HEK293T (cell line): Measurements from ENCODE around the gene RNF34.

Source experiments
- BHLHE40 ChIP-seq: fragments of 450-650 bp; IDR thresholded peaks from 2 replicates; pipeline ENCODE4 v1.6.1; 2016; ENCODE audit warnings: mild to moderate bottlenecking, moderate library complexity, borderline replicate concordance
- ELF4 ChIP-seq: fragments of 450-650 bp; IDR thresholded peaks from 2 replicates; pipeline ENCODE4 v1.6.1; 2017; ENCODE audit warnings: antibody characterized with exemption
- FOXK2 ChIP-seq: fragments of 450-650 bp; IDR thresholded peaks from 2 replicates; pipeline ENCODE4 v1.6.1; 2016; ENCODE audit warnings: mild to moderate bottlenecking
- FOXM1 ChIP-seq: fragments of 450-650 bp; IDR thresholded peaks from 2 replicates; pipeline ENCODE4 v1.6.1; 2017; ENCODE audit warnings: mild to moderate bottlenecking, borderline replicate concordance
- HDGF ChIP-seq: fragments of 450-650 bp; IDR thresholded peaks from 2 replicates; pipeline ENCODE4 v1.6.1; 2017; ENCODE audit warnings: antibody characterized with exemption, borderline replicate concordance
- LEF1 ChIP-seq: fragments of 450-650 bp; IDR thresholded peaks from 2 replicates; pipeline ENCODE4 v1.6.1; 2017; ENCODE audit warnings: mild to moderate bottlenecking, borderline replicate concordance
- NFRKB ChIP-seq: fragments of 450-650 bp; IDR thresholded peaks from 2 replicates; pipeline ENCODE4 v1.6.1; 2016; ENCODE audit warnings: mild to moderate bottlenecking, moderate library complexity
- SP1 ChIP-seq: fragments of 450-650 bp; IDR thresholded peaks from 2 replicates; pipeline ENCODE4 v1.6.1; 2017
- SUZ12 ChIP-seq: fragments of 450-650 bp; IDR thresholded peaks from 2 replicates; pipeline ENCODE4 v1.6.1; 2016; ENCODE audit warnings: mild to moderate bottlenecking
- TF ChIP-seq, protein P1 (sequence below): fragments of 450-650 bp; IDR thresholded peaks from 2 replicates; pipeline ENCODE4 v1.6.1; 2016

DNA sequence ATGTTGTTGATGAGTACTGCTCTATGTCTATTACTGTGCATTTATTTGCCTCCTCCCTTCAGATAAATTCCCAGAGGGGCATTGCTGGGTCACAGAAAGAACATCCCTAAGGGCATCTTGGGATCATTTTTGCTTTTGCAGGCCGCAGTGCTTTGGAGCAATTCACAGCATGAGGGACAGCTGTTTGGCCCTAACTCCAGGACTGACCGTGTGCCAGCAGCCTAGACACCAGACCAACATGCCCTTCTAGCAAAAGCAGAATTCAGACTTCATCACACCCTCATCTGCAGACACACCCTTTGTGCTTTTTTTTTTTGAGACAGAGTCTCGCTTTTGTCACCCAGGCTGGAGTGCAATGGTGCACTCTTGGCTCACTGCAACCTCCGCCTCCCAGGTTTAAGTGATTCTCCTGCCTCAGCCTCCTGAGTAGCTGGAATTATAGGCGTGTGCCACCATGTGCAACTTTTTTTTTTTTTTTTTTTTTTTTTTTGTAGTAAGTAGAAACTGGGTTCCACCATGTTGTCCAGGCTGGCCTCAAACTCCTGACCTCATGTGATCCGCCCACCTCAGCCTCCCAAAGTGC lies 31.0 kb downstream of the RNF34 start:
- TF ChIP-seq HDGF (no peak), ELF4 (no peak), FOXM1 (no peak), BHLHE40 (no peak), SP1 (no peak), SUZ12 (no peak), NFRKB (no peak), FOXK2 (no peak), LEF1 (no peak)
- TF ChIP-seq, protein P1, sequence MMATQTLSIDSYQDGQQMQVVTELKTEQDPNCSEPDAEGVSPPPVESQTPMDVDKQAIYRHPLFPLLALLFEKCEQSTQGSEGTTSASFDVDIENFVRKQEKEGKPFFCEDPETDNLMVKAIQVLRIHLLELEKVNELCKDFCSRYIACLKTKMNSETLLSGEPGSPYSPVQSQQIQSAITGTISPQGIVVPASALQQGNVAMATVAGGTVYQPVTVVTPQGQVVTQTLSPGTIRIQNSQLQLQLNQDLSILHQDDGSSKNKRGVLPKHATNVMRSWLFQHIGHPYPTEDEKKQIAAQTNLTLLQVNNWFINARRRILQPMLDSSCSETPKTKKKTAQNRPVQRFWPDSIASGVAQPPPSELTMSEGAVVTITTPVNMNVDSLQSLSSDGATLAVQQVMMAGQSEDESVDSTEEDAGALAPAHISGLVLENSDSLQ: no peak
